Peyer's patch (tissue), 4 donors: Measurements from ENCODE around the gene NLGN1. TPM values are rescaled to one million over a fixed set of nuclear protein-coding genes. Genes with fewer than 3 reads are reported as not detected.

Source experiments
- DNase-seq, 3 donors: peaks; one replicate each; pipeline ENCODE4 v3.0.0-alpha.2; 2017 to 2019
- H3K27ac ChIP-seq, 4 donors: fragments of 200-600 bp; sonication (generic); one replicate each; pipeline ENCODE4 v1.5.1; 2016 to 2019
- H3K27me3 ChIP-seq, 2 donors: fragments of 200-600 bp; sonication (generic); one replicate each; pipeline ENCODE4 v1.5.1; 2019
- H3K36me3 ChIP-seq, 3 donors: fragments of 200-600 bp; sonication (generic); one replicate each; pipeline ENCODE4 v1.5.1; 2016 to 2019
- H3K4me1 ChIP-seq, 4 donors: fragments of 200-600 bp; sonication (generic); one replicate each; pipeline ENCODE4 v1.5.1; 2016 to 2019
- H3K4me3 ChIP-seq, 4 donors: fragments of 200-600 bp; sonication (generic); 1 replicate in 3 of 4; 2 replicates in 1 of 4; pipeline ENCODE4 v1.5.1; 2016 to 2019; ENCODE audit warnings: mild to moderate bottlenecking in 1 of 4
- H3K9me3 ChIP-seq, 4 donors: fragments of 200-600 bp; sonication (generic); one replicate each; pipeline ENCODE4 v1.5.1; 2016 to 2019; ENCODE audit warnings: mild to moderate bottlenecking in 1 of 4
- CTCF ChIP-seq, 6 experiments: fragments of 450-650 bp in 4 of 6; fragments of 200-600 bp in 2 of 6; sonication (generic) in 1 of 6; IDR thresholded peaks; one replicate each; pipeline ENCODE4 v1.5.1; 2017 to 2019; ENCODE audit warnings: antibody characterized with exemption in 6 of 6, mild to moderate bottlenecking in 3 of 6, moderate library complexity in 1 of 6
- POLR2A ChIP-seq, 2 donors: fragments of 450-650 bp; IDR thresholded peaks; one replicate each; pipeline ENCODE4 v1.5.1; 2017; ENCODE audit warnings: antibody characterized with exemption in 2 of 2, mild to moderate bottlenecking in 2 of 2, moderate library complexity in 2 of 2
- total RNA-seq, 4 donors: library from RNA; depleted of rRNA; stranded (reverse); fragments of >200 nt; gene quantifications; one replicate each; pipeline ENCODE4 v1.1.0, GENCODE V29; 2016

NLGN1 gene
- total RNA-seq, 4 donors from 2014 or later: 0.18 to 3.3 (median 1.3) TPM

GRCh38 chr3:173401369-173401768 lies 3.8 kb downstream of the NLGN1 start:
- Histone ChIP-seq H3K4me1 (peaks cover 0 to 5% (median 0%) of the 10 kb centered on the region in 4 donors), H3K36me3 (no peaks in the 10 kb centered on the region), H3K27ac (no peak overlapping the region), H3K27me3 (no peaks in the 10 kb centered on the region), H3K9me3 (no peaks in the 10 kb centered on the region), H3K4me3 (no peak overlapping the region)
- no peak for DNase-seq
- TF ChIP-seq CTCF (IDR thresholded peaks at IDR 0.05): no peak
- TF ChIP-seq POLR2A (IDR thresholded peaks at IDR 0.05): no peak

GRCh38 chr3:173402656-173403055 lies 5.1 kb downstream of the NLGN1 start:
- no peaks in the 10 kb centered on the region for H3K9me3 ChIP-seq
- H3K27me3 ChIP-seq: no peaks in the 10 kb centered on the region
- no peak for TF ChIP-seq CTCF (IDR thresholded peaks at IDR 0.05)
- no peak for TF ChIP-seq POLR2A (IDR thresholded peaks at IDR 0.05)
- H3K27ac ChIP-seq: no peak overlapping the region
- no peak for DNase-seq
- no peaks in the 10 kb centered on the region for H3K36me3 ChIP-seq
- H3K4me3 ChIP-seq: no peak overlapping the region
- H3K4me1 ChIP-seq: peaks cover 0 to 5% (median 0%) of the 10 kb centered on the region in 4 donors

GRCh38 chr3:173403376-173403775 lies 5.8 kb downstream of the NLGN1 start:
- no peak overlapping the region for H3K4me3 ChIP-seq
- H3K27ac ChIP-seq: no peak overlapping the region
- no peak for TF ChIP-seq CTCF (IDR thresholded peaks at IDR 0.05)
- TF ChIP-seq POLR2A (IDR thresholded peaks at IDR 0.05): no peak
- no peaks in the 10 kb centered on the region for H3K27me3 ChIP-seq
- H3K4me1 ChIP-seq: peaks cover 0 to 5% (median 0%) of the 10 kb centered on the region in 4 donors
- H3K36me3 ChIP-seq: no peaks in the 10 kb centered on the region
- DNase-seq: no peak
- no peaks in the 10 kb centered on the region for H3K9me3 ChIP-seq

GRCh38 chr3:173404156-173404555 lies 6.6 kb downstream of the NLGN1 start:
- DNase-seq: no peak
- no peaks in the 10 kb centered on the region for H3K9me3 ChIP-seq
- TF ChIP-seq POLR2A (IDR thresholded peaks at IDR 0.05): no peak
- no peaks in the 10 kb centered on the region for H3K36me3 ChIP-seq
- no peak overlapping the region for H3K27ac ChIP-seq
- no peak overlapping the region for H3K4me3 ChIP-seq
- H3K27me3 ChIP-seq: no peaks in the 10 kb centered on the region
- H3K4me1 ChIP-seq: no peaks in the 10 kb centered on the region

- H3K27me3 ChIP-seq: no peaks in the 10 kb centered on the region
- no peak overlapping the region for H3K4me3 ChIP-seq
- no peaks in the 10 kb centered on the region for H3K4me1 ChIP-seq
- H3K27ac ChIP-seq: no peak overlapping the region
- TF ChIP-seq CTCF (IDR thresholded peaks at IDR 0.05) (no peak), POLR2A (IDR thresholded peaks at IDR 0.05) (no peak)
- no peak for DNase-seq
- H3K36me3 ChIP-seq: no peaks in the 10 kb centered on the region
- H3K9me3 ChIP-seq: no peaks in the 10 kb centered on the region
These were observed 12.9 kb downstream of the NLGN1 start for GRCh38 chr3:173410436-173410835.

- no peaks in the 10 kb centered on the region for H3K4me1 ChIP-seq
- no peak for TF ChIP-seq POLR2A (IDR thresholded peaks at IDR 0.05)
- TF ChIP-seq CTCF (IDR thresholded peaks at IDR 0.05): no peak
- H3K27me3 ChIP-seq: no peaks in the 10 kb centered on the region
- no peaks in the 10 kb centered on the region for H3K9me3 ChIP-seq
- no peak for DNase-seq
- no peaks in the 10 kb centered on the region for H3K36me3 ChIP-seq
- no peak overlapping the region for H3K27ac ChIP-seq
- no peak overlapping the region for H3K4me3 ChIP-seq
These were observed 13.3 kb downstream of the NLGN1 start for GRCh38 chr3:173410849-173411248.
